HG03064 (cell line): ENCODE measurements around the gene APOOL.
"Not testable (repeated sequence)": the region's sequence is repeated elsewhere in the genome, so short reads cannot be mapped to it uniquely, and the experiment has no call there.

ENCODE experiments used
- ATAC-seq: cut with Tn5 transposase; IDR thresholded peaks from one replicate; pipeline ENCODE4 v1.9.1; 2021; ENCODE audit warnings: low read depth; ENCODE audit not compliant: unreplicated experiment

APOOL gene, protein sequence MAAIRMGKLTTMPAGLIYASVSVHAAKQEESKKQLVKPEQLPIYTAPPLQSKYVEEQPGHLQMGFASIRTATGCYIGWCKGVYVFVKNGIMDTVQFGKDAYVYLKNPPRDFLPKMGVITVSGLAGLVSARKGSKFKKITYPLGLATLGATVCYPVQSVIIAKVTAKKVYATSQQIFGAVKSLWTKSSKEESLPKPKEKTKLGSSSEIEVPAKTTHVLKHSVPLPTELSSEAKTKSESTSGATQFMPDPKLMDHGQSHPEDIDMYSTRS

DNA sequence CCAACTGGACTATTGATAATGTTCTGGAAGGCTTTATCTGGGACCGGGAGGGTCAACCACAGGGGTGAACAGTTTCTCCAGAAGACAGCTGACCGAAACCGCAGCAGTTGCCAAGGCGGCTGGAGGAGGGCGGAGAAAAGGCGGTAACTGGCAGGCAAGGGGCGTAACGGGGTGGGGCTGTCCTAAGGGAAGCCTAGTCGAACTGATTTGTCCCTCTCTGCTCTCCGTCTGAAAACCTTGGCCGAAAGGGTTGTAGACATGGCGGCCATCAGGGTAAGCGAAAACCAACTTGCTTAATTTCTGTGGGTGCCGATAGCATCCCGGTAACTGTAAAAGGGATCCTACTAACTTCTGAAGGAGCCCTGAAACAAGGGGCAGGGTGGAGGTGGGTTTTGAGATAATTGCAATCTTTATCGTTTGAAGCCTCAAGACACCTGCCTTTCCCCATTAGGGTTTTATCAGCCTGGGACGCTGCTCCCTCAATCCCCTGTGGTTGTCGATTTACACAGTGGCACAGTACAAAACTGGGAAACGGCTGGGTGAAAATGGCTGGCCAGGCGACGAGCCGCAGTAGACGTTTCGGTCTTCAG, at the start of gene APOOL:
APOOL (plus strand) TSS at position 223 of the 590 bp plus-strand sequence; CDS start at position 259, 36 bp downstream.
- peak; percentile 95 for ATAC-seq

DNA sequence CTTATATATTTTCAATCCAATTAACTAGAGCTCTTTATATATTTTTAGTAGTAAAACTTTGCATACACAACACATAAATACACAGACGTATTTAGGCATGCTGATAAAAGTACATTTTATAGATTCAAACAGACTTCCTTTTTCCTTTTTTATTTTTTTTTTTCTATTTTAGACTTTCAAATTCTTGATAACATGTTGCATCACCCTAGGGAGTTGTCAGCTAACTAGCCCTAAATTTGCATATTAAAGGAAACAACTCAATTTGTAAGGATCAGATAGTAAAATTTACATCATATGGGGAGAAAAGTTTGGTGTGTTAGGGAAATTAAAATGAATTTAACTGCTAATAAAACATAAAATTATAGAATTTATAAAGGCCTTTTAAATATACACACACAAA, 47.4 kb upstream of the APOOL start:
- ATAC-seq = no peak

DNA sequence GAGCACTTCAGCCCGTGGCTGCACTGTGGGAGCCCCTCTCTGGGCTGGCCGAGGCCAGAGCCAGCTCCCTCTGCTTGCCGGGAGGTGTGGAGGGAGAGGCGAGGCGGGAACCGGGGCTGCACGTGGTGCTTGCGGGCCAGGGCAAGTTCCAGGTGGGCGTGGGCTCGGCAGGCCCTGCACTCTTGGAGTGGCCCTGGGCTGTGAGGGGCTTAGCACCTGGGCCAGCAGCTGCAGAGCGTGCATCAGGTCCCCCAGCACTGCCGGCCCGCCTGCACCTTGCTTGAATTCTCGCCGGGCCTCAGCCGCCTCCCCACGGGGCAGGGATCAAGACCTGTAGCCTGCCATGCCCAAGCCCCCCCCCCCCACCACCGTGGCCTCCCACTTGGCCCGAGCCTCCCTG, 28.9 kb upstream of the APOOL start:
- ATAC-seq = no peak

DNA sequence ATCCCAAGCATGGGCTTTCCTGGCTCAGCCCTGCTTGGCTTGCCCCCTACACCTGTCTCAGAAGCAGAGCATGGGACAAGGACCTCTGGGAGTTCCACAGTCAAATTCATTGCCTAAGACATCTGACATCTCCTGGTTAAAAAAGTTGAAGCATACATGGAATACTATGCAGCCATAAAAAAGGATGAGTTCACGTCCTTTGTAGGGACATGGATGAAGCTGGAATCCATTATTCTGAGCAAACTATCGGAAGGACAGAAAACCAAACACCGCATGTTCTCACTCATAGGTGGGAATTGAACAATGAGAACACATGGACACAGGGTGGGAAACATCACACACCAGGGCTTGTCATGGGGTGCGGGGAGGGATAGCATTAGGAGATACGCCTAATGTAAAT, 11.9 kb upstream of the APOOL start:
- not testable (repeated sequence) for ATAC-seq

DNA sequence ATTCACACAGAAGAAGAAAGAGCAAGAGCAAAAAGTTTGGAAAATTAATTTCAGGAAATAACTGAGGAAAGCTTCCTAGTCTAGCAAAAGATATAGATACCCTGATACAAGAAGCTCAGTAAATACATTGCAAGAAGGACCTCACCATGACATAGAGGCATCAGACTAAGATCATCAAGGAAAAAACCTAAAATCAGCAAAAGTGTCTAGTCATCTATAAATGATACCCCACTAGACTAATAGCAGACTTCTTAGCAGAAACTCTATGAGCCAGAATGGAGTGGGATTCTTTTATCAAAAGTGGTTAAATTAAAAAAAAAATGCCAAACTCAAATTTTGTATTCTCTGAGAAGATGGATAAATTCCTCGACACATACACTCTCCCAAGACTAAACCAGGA, 10.5 kb upstream of the APOOL start:
- ATAC-seq = no peak

DNA sequence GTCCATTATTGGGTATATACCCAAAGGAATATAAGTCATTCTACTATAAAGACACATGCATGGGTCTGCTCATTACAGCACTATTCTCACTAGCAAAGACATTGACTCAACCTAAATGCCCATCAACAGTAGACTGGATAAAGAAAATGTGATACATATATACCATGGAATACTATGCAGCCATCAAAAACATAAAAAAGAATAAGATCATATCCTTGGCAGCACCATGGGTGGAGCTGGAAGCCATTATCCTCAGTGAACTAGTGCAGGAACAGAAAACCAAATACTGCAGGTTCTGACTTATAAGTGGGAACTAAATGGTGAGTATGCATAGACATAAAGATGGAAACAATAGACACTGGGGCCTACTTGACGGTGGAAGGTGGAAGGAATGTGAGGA, 2.3 kb upstream of the APOOL start:
- ATAC-seq = no peak

DNA sequence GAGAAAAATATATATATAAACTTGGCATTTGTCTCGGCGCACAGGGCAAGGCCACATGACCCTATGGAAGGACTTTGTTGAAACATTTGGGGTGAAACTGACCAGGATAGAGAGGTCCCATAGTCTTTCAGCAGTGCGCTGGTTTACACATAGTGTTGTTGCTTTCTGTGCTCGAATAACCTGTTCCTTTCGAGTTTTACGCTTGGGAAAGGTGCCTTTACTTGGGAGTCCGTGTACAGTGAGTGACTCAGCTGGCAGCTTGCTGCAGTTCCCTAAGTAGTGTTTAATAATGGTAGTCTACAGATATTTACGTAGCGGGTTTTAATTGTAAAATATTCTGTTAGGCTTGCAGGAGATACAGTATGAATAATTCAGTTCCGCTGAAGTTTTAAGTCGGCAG, 578 bp downstream of the APOOL start:
- ATAC-seq = no peak

DNA sequence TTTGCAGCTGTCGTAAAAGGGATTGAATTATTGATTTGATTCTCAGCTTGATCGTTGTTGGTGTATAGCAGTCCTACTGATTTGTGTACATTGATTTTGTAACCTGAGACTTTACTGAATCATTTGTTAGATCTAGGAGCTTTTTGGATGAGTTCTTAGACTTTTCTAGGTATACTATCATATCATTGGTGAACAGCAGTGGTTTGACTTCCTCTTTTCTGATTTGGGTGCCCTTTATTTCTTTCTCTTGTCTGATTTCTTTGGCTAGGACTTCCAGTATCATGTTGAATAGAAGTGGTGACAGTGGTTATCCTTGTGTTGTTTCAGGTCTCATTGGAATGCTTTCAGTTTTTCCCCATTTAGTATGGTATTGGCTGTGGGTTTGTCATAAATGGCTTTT, 8.4 kb downstream of the APOOL start:
- no peak for ATAC-seq

DNA sequence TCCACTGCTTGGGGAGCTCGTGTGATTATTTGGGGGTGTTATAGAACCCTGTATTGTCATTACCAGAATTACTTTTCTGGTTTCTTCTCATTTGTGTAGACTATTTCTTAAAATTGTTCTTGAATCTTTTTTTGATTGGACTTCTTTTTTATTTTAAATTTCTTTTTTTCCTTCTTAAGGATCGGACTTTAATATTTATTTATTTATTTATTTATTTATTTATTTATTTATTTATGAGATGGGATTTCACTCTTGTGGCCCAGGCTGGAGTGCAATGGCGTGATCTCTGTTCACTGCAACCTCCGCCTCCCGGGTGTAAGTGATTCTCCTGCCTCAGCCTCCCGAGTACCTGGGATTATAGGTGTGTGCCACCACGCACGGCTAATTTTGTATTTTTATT, 11.7 kb downstream of the APOOL start:
- ATAC-seq = not testable (repeated sequence)

DNA sequence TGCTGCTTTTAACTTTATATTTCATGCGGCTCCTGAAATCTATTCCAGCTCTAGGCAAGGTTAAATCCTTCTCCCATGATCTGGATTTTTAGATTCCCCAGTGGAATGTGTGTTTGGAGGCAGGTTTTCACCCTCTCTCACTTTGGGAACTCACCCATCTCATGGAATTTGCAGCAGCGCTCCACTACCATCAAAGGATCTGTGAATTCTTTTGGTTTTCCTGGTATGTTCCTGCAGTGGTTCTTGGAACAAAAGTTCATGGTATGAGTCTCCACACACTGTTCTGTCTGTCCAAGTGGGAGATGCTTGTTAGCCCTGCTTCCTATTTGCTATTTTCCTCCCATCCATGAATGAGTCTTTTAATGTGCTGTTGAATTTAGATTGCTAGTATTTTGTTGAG, 14.0 kb downstream of the APOOL start:
- no peak for ATAC-seq

DNA sequence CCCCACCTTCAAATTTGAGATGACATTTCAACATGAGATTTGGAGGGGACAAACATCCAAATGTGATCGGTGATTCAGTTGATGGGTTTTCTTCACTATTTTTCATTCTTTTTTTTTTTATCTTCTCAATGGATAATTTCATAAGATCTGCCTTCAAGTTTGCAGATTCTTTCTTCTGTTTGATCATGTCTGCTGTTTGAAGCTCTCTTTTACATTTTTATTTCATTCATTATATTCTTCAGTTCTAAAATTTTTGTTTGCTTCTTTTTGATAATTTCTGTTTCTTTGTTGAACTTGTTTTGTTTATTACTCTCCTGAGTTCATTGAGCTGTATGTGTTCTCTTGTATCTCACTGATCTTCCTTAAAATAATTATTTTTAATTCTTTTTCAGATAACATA, 14.8 kb downstream of the APOOL start:
- ATAC-seq = no peak

DNA sequence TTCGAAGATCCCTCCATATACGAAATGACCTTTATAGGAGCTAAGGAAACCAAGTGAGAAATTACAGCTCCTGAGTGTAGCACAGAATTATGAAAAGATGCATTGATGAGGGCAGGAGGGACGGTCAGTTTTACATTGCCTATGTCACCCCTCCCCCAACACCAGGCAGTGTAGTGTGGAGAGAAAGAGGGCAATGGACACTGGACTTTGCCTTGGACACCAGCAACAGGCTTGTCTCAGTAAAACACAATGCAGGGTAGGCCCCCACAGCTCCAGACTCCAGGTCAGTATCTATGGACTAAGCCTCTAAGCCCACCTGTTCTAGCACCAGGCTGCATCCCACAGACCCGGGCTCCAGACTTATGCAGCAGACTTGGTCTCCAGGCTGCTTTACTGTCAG, 16.5 kb downstream of the APOOL start:
- ATAC-seq = no peak

DNA sequence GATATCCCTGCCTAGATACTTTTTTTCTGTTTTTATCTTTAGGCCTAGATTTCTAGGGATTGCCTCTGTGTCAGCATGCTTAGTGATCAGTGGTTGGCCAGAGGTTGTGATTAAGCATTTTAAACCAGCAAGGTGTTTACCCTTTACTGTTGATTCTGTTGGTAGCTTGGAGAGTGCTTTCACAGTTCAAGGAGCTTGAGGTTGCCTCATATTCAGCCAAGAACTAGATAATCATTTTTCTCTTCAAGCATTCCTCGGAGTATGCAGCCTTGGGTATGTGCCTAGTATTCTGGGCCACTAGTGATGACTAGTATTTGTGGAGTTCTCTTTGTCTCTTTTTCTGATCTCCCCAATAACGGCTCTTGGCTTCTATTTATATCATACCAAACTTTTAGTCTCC, 20.4 kb downstream of the APOOL start:
- ATAC-seq = no peak

DNA sequence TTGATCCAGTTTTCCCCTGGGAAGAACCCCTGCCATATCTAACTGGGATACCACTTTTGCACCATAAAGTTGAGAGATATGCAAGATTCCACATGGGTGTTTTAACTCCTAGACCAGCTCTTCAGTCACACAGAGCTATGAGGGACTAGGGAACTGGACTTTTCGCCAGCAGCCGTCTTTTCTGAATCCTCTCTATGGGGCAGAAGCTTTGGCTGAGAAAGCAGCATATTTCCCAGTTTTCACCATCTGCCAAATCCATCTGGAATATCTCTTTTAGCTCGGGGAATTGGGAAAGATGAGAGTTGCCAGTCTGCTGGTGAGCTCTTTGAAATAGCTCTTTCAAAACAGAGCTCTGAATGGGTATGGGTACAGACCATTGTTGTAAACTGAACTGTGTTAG, 20.9 kb downstream of the APOOL start:
- no peak for ATAC-seq

DNA sequence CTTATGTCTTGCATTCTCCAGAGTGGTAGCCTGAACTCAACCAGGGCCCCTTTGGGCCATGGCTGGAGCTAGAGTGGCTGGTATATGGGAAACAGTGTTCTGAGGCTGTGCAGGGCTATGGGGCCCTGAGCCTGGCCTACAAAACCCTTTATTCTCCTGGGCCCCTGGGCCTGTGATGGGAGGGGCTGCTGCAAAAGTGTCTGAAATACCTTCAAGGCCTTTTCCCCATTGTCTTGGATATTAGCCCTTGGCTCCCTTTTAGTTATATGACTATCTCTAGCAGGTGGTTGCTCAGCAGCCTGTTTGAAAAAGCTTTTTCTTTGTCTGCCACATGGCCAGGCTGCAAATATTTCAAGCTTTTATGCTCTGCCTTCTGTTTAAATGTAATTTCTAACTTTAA, 22.5 kb downstream of the APOOL start:
- ATAC-seq = no peak

DNA sequence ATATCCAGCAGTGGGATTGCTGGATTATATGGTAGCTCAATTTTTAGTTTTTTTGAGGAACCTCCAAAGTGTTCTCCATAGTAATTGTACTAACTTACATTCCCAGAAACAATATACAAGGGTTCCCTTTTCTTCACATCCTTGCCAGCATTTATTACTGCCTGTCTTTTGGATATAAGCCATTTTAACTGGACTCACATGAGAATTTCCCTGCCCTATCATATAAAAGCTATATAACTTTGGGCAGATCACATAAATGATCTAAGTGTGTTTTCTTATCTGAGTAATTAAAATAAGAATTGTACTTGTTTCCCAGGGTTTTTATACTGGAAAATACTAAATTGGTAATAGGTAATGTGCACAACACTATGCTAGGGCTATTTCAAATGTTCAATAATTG, 25.4 kb downstream of the APOOL start:
- ATAC-seq = no peak

DNA sequence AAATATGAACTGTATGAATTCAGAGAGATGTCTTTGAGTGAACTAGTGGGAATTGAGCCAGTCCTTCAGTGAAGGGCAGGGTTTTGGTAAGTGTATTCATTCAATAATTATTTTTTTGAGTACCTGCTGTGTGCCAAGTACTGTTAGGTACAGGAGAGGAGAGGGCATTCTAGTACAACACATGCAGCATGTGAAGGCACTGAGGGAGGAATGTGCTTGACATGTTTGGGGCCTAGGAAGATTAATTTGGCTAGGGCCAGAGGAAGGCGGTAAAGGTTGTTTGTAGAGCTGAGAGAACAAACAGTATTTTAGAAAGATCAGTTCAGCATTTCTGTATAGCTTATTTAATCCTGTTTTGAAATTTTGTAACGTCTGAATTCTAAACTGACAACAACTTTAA, 27.8 kb downstream of the APOOL start:
- ATAC-seq = no peak

DNA sequence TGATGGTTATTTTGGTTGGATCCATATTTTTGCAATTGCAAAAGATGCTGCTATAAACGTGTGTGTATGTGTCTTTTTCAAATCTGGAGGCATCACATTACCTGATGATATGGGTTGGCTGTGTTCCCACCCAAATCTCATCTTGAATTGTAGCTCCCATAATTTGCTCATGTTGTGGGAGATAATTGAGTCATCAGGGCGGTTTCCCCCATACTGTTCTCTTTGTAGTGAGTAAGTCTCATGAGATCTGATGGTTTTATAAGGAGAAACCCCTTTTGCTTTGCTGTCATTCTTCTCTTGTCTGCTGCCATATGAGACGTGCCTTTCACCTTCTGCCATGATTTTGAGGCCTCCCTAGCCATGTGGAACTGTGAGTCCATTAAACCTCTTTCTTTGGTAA, 33.4 kb downstream of the APOOL start:
- no peak for ATAC-seq

DNA sequence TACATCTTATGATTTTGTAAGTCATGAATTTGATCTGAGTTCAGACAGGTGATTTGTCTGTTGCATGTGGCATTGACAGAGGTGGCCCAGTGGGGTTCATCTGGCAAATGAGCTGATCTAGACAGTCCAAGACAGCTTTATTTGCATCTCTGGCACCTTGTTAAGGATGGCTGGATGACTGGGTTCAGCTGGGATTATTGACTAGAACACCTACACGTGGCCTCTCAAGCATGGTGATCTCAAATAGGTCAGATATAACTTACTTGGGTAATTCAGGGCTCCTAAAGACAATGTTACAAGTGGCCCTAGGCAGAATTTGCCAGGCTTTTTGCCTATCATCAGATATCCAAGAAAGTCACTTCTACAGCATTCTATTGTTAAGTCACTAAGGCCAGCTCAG, 48.0 kb downstream of the APOOL start:
- ATAC-seq = no peak

DNA sequence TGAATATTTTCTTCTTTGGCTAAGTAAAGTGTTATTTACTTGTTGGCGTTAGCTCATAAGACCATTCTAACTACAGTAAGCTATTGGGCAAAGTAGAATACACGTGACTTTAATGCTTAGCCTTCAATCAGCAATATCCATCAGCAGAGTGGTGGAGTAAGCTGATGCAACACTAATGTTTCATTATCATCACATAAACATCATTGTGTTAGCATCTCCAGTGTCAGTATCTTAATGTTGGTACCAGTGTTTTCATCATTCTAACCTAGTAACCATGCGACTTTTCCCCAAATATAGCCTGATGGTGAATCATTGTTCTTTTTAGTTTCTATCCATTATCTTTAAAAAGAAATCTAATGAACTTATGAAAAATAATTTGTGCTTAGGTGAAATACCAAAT, 48.5 kb downstream of the APOOL start:
- ATAC-seq = no peak

DNA sequence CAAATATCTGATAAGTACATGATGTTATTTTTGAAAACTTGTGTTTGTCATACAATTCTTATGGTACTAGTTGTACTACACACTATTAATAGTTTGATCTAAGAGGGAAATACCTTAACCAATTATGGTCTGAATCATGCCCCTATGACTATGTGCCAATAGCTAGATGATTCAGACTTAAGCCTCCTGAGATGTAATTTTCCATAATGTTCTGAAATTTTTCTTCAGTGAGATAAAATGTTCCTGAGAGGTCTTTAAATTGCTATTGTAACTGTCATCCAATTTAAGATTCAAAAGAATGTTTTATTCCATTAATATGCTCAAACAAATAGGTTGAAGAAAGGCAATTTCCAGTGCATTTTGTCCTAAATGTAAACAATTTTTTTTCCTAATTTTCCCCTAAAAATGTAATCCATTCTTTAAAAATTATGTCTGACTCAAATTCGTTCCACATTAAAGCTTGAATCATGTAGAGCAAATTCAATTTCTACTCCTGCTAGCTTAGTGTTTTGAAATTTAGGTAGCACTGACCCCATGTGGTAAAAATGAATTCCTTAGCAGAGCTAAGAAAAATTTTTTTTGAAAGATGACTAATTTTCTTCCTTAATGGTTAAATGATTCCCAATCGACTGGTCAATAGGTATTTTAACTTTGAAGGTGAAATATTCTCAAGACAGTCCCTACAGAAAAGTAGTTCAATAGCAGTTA, 49.1 kb downstream of the APOOL start:
- ATAC-seq = no peak
